SK-N-SH (cell line): ENCODE results near the gene EDEM3. TPM values are rescaled to one million over a fixed set of nuclear protein-coding genes. Genes with fewer than 3 reads are reported as not detected.
"Not testable (repeated sequence)": the region's sequence is repeated elsewhere in the genome, so short reads cannot be mapped to it uniquely, and the experiment has no call there.

Experiments used
- CTCF ChIA-PET: fragments of 300-600, 350-600 bp; formaldehyde crosslinking; extraction: SDS; loops from one replicate; lab custom pipeline; 2021; lab: Yijun Ruan, JAX
- POLR2A ChIA-PET: fragments of 350-600 bp; sonication (Branson Sonifier 250); formaldehyde crosslinking; extraction: SDS; loops from one replicate; lab custom pipeline; 2020; ENCODE audit warnings: antibody characterized with exemption, inconsistent platforms; lab: Yijun Ruan, JAX
- DNase-seq: peaks from one replicate; pipeline ENCODE4 v3.0.0; 2012
- H2AFZ ChIP-seq: fragments of 200-600 bp; sonication (generic); 2 replicates; pipeline ENCODE4 v1.8.1; 2016; ENCODE audit warnings: antibody characterized with exemption, mild to moderate bottlenecking, low read depth
- H3F3A ChIP-seq: fragments of 200-600 bp; sonication (generic); replicated peaks from 2 replicates; pipeline ENCODE3; 2016; ENCODE audit warnings: antibody characterized with exemption, mild to moderate bottlenecking; ENCODE audit not compliant: insufficient read depth
- H3K27ac ChIP-seq, 2 experiments: fragments of 200-500 bp in 1 of 2; fragments of 200-600 bp in 1 of 2; sonication (Bioruptor generic) in 1 of 2; sonication (generic), shearing (Covaris generic) in 1 of 2; 2 replicates each; pipeline versions ENCODE4 v1.5.1 to v1.6.1; 2014 to 2016; ENCODE audit warnings: low read depth in 2 of 2, inconsistent platforms in 1 of 2, low read length in 1 of 2, mild to moderate bottlenecking in 1 of 2, mixed read lengths in 1 of 2
- H3K27me3 ChIP-seq: fragments of 200-600 bp; sonication (generic), shearing (Covaris generic); 2 replicates; pipeline ENCODE4 v1.6.1; 2016; ENCODE audit warnings: mixed run types; ENCODE audit not compliant: insufficient read depth
- H3K36me3 ChIP-seq, 2 experiments: fragments of 200-500 bp in 1 of 2; fragments of 200-600 bp in 1 of 2; sonication (Bioruptor generic) in 1 of 2; sonication (generic) in 1 of 2; replicated peaks in 1 of 2; 2 replicates each; pipeline versions ENCODE3 to v1.5.1; 2014 to 2016; ENCODE audit warnings: low read length in 1 of 2, mild to moderate bottlenecking in 1 of 2; ENCODE audit not compliant: insufficient read depth in 2 of 2, control insufficient read depth in 1 of 2
- H3K4me1 ChIP-seq, 2 experiments: fragments of 200-500 bp in 1 of 2; fragments of 200-600 bp in 1 of 2; sonication (Bioruptor generic) in 1 of 2; sonication (generic), shearing (Covaris generic) in 1 of 2; 2 replicates each; pipeline versions ENCODE4 v1.5.1 to v1.6.1; 2014 to 2016; ENCODE audit warnings: low read depth in 1 of 2, low read length in 1 of 2, mixed run types in 1 of 2; ENCODE audit not compliant: insufficient read depth in 2 of 2, control insufficient read depth in 1 of 2
- H3K4me2 ChIP-seq: fragments of 200-600 bp; sonication (generic), shearing (Covaris generic); 2 replicates; pipeline ENCODE4 v1.6.1; 2017; ENCODE audit warnings: mixed run types
- H3K4me3 ChIP-seq, 2 experiments: fragments of 200-500 bp in 1 of 2; fragments of 200-600 bp in 1 of 2; sonication (Bioruptor generic) in 1 of 2; sonication (generic), shearing (Covaris generic) in 1 of 2; 2 replicates each; pipeline versions ENCODE4 v1.5.1 to v1.8.1; 2014 to 2016; ENCODE audit warnings: low read depth in 2 of 2, inconsistent platforms in 1 of 2, low read length in 1 of 2, mild to moderate bottlenecking in 1 of 2, mixed read lengths in 1 of 2, moderate library complexity in 1 of 2
- H3K79me2 ChIP-seq: fragments of 200-600 bp; sonication (generic); 2 replicates; pipeline ENCODE4 v1.8.1; 2017; ENCODE audit warnings: mild to moderate bottlenecking; ENCODE audit not compliant: insufficient read depth
- H3K9ac ChIP-seq: fragments of 200-600 bp; sonication (generic); 2 replicates; pipeline ENCODE4 v1.6.1; 2017; ENCODE audit warnings: mixed run types
- H3K9me2 ChIP-seq: fragments of 200-600 bp; sonication (generic); 2 replicates; pipeline ENCODE4 v1.6.1; 2017; ENCODE audit warnings: mixed run types
- H3K9me3 ChIP-seq: fragments of 200-600 bp; sonication (generic); 2 replicates; pipeline ENCODE4 v1.6.1; 2017; ENCODE audit warnings: mixed run types, mild to moderate bottlenecking, moderate library complexity
- H4K20me1 ChIP-seq: fragments of 200-600 bp; sonication (generic); 2 replicates; pipeline ENCODE4 v1.6.1; 2017; ENCODE audit warnings: mild to moderate bottlenecking, mixed run types; ENCODE audit not compliant: insufficient read depth
- CHD2 ChIP-seq: fragments of 150-350 bp; IDR thresholded peaks from 2 replicates; pipeline ENCODE4 v1.6.1; 2018; ENCODE audit warnings: low read length; ENCODE audit not compliant: partially characterized antibody
- EZH2phosphoT487 ChIP-seq: fragments of 200-600 bp; sonication (generic); IDR thresholded peaks from 2 replicates; pipeline ENCODE4 v1.6.1; 2017; ENCODE audit warnings: low read depth, mixed run types, mild to moderate bottlenecking, antibody characterized with exemption, moderate library complexity, borderline replicate concordance
- FOXM1 ChIP-seq: IDR thresholded peaks from 2 replicates; pipeline ENCODE4 v1.4.0; 2012; ENCODE audit warnings: low read depth, mild to moderate bottlenecking
- MEF2A ChIP-seq: IDR thresholded peaks from 2 replicates; pipeline ENCODE4 v1.4.0; 2012; ENCODE audit warnings: low read depth, borderline replicate concordance
- MXI1 ChIP-seq: IDR thresholded peaks from 2 replicates; pipeline ENCODE4 v1.6.1; 2012; ENCODE audit warnings: mild to moderate bottlenecking, low read depth, low read length, improper control_type of control experiment
- NFIC ChIP-seq: IDR thresholded peaks from 2 replicates; pipeline ENCODE4 v1.4.0; 2012; ENCODE audit warnings: borderline replicate concordance
- RCOR1 ChIP-seq: fragments of 150-350 bp; IDR thresholded peaks from 2 replicates; pipeline ENCODE4 v1.6.1; 2017; ENCODE audit warnings: antibody characterized with exemption, low read length
- RXRA ChIP-seq: IDR thresholded peaks from 2 replicates; pipeline ENCODE4 v1.4.0; 2012; ENCODE audit warnings: low read depth, mild to moderate bottlenecking, borderline replicate concordance
- SIN3A ChIP-seq: IDR thresholded peaks from 2 replicates; pipeline ENCODE4 v1.6.1; 2012; ENCODE audit warnings: low read depth, mild to moderate bottlenecking, low read length, moderate library complexity, borderline replicate concordance
- SMC3 ChIP-seq: IDR thresholded peaks from 2 replicates; pipeline ENCODE4 v1.6.1; 2012; ENCODE audit warnings: low read depth, low read length, improper control_type of control experiment
- TAF1 ChIP-seq: IDR thresholded peaks from 2 replicates; pipeline ENCODE4 v1.6.1; 2012; ENCODE audit warnings: low read depth, mild to moderate bottlenecking, low read length, moderate library complexity, borderline replicate concordance
- TEAD4 ChIP-seq: IDR thresholded peaks from 2 replicates; pipeline ENCODE4 v1.4.0; 2012; ENCODE audit warnings: mild to moderate bottlenecking, borderline replicate concordance; ENCODE audit not compliant: insufficient read depth
- USF1 ChIP-seq: IDR thresholded peaks from 2 replicates; pipeline ENCODE4 v1.4.0; 2012; ENCODE audit warnings: low read depth, borderline replicate concordance
- WGBS: methylation state at CpG from one replicate; pipeline ENCODE4 v1.1.6; 2017; ENCODE audit warnings: low lambda C conversion rate; 5-methylcytosine and 5-hydroxymethylcytosine counted together
- polyA plus RNA-seq, 3 experiments: library from polyadenylated mRNA; depleted of rRNA; stranded (reverse); fragments of >200 nt; gene quantifications; 2 replicates each; pipeline ENCODE4 v1.2.3, GENCODE V29; 2012

EDEM3 gene
- polyA plus RNA-seq, 1 of the 3 experiments (the other 2 are of a cell fraction) = 28.6 TPM

DNA sequence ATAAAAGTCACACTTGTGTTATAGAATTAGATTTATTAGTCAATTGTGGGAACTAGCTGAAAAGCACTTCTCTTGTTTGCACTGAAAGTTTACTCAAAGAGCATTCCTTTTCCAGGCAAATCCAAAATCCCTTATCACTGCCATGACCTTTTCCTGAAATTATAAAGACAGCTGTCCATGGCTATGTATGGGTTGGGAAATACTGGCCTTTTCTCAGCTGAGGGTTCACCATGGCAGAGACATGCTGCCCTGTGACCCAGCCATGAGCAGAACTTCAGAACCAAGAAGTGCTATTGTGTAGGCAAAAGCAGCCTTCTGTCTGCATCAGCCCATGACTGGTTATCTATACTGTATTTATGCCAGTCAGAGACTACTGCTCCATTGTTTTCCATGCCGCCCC lies 9.8 kb upstream of the EDEM3 start:
- no peaks in the 10 kb centered on the region for H3K36me3 ChIP-seq
- H2AFZ ChIP-seq = no peak overlapping the region
- H3K4me2 ChIP-seq = no peak overlapping the region
- H3K9me3 ChIP-seq = no peaks in the 10 kb centered on the region
- H3K4me1 ChIP-seq = no peaks in the 10 kb centered on the region
- H3K79me2 ChIP-seq = no peaks in the 10 kb centered on the region
- no peaks in the 10 kb centered on the region for H3K27me3 ChIP-seq
- no peak overlapping the region for H3K27ac ChIP-seq
- no peak for TF ChIP-seq USF1
- TF ChIP-seq MEF2A = no peak
- no peaks in the 10 kb centered on the region for H3K9me2 ChIP-seq
- DNase-seq = no peak
- ChIA-PET POLR2A (no interaction called here), CTCF (interaction anchor here (1.2 to 1.6 kb wide), 4 partner anchors 9 to 406 kb away, joined by 3 to 4 read pairs (median 4); no protein-coding TSS in a partner anchor)
- H3K9ac ChIP-seq = no peak overlapping the region
- H4K20me1 ChIP-seq = no peaks in the 10 kb centered on the region
- WGBS = 100% methylated on average over 1 of the region's 1 CpG
- no peak overlapping the region for H3K4me3 ChIP-seq
- no peaks in the 10 kb centered on the region for H3F3A ChIP-seq

DNA sequence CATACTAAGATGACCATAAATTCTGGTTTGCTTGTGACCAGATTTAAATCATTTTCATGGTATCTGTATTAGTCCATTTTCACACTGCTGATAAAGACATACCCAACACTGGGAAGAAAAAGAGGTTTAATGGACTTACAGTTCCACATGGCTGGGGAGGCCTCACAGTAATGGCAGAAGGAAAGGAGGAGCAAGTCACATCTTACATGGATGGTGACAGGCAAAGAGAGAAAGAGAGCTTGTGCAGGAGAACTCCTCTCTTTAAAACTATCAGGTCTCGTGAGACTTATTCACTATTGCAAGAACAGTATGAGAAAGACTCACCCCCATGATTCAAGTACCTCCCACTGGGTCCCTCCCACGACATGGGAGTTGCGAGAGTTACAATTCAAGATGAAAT lies 8.9 kb upstream of the EDEM3 start:
- H3K4me2 ChIP-seq, H3K4me3 ChIP-seq, H4K20me1 ChIP-seq, H3K4me1 ChIP-seq, H3K27ac ChIP-seq, H3K36me3 ChIP-seq, DNase-seq, H3K9me2 ChIP-seq, H2AFZ ChIP-seq, H3K79me2 ChIP-seq, CTCF ChIA-PET, H3K9ac ChIP-seq, POLR2A ChIA-PET, H3K27me3 ChIP-seq, H3K9me3 ChIP-seq, H3F3A ChIP-seq: not testable (repeated sequence)
- 89% methylated on average over 3 of the region's 3 CpGs for WGBS

DNA sequence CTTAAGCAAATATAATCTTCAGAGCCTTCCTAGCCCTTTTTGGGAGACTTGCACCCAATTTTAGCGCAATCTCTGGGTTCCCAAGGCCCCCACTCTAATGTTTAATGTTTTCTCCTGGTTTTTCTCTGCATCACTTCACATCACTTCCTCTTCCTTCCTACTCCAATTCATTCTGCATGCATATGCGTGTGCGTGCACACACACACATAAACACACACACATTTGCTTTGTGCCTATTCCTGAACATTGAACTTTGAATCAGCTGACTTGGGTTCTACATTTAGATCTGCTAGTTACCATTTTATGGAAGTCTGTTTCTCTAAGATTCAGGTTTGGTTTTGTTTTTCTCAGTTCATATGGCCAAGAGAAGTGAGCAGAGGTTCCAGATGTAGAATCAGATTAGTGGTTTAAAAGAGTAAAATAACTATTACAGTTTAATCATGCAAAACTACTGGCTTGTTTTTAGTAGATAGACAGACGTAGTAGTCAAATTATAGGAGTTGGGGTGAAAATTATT lies 7.4 kb upstream of the EDEM3 start:
- Histone ChIP-seq H3K9me2 (no peaks in the 10 kb centered on the region), H2AFZ (no peak overlapping the region), H3K79me2 (no peaks in the 10 kb centered on the region), H3F3A (no peaks in the 10 kb centered on the region), H3K36me3 (no peaks in the 10 kb centered on the region), H3K9ac (no peak overlapping the region), H3K4me2 (no peak overlapping the region), H3K27ac (no peak overlapping the region), H3K4me3 (no peak overlapping the region), H3K27me3 (no peaks in the 10 kb centered on the region), H3K9me3 (no peaks in the 10 kb centered on the region), H3K4me1 (no peaks in the 10 kb centered on the region), H4K20me1 (no peaks in the 10 kb centered on the region)
- no peak for DNase-seq
- POLR2A ChIA-PET = no interaction called here
- WGBS = 92% methylated on average over 4 of the region's 4 CpGs
- CTCF ChIA-PET = no interaction called here
- TF ChIP-seq EZH2phosphoT487 = no peak

DNA sequence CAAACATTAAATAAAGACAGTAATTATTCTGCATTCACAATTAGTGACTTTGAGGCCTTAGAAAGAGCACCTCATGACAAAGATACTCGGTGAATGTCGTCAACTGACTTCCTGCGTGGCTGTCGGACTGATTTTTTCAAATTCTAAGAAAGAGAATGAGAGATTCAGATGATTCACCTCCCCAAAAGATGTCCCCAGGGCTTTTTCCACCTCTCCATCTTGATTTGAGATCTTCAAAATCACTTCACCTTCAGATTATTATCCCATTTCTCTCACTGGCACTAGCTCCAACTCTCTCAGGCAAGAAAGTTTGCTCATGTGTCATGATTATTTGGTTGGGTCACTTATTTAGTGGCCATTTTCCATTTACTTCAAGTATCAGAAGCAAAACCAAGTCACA lies 5.0 kb upstream of the EDEM3 start:
- Histone ChIP-seq H3K9me3 (no peaks in the 10 kb centered on the region), H3K4me1 (no peaks in the 10 kb centered on the region; a peak in 1 of 4 replicates), H3K9me2 (no peaks in the 10 kb centered on the region), H3K9ac (no peak overlapping the region), H3K36me3 (no peaks in the 10 kb centered on the region), H3K27me3 (no peaks in the 10 kb centered on the region), H3K4me2 (no peak overlapping the region), H3K79me2 (no peaks in the 10 kb centered on the region), H3K27ac (no peak overlapping the region), H3F3A (peaks cover 4% of the 10 kb centered on the region), H4K20me1 (no peaks in the 10 kb centered on the region), H2AFZ (no peak overlapping the region), H3K4me3 (no peak overlapping the region)
- CTCF ChIA-PET = no interaction called here
- 96% methylated on average over 4 of the region's 4 CpGs for WGBS
- DNase-seq = no peak
- POLR2A ChIA-PET = no interaction called here
- TF ChIP-seq MXI1 (no peak), FOXM1 (no peak), EZH2phosphoT487 (no peak), TEAD4 (no peak), SIN3A (no peak), CHD2 (no peak), NFIC (no peak), SMC3 (no peak), TAF1 (no peak), RXRA (no peak), RCOR1 (no peak), USF1 (no peak)
